GM21390 (cell line): ENCODE data around the gene NEK4.
"Not testable (repeated sequence)": the region's sequence is repeated elsewhere in the genome, so short reads cannot be mapped to it uniquely, and the experiment has no call there.

ENCODE experiments used
- ATAC-seq: cut with Tn5 transposase; IDR thresholded peaks from one replicate; pipeline ENCODE4 v1.9.1; 2021; ENCODE audit not compliant: unreplicated experiment

The NEK4 gene

GRCh38 chr3:52678265-52679198 lies 92.2 kb downstream of the NEK4 start:
- no peak for ATAC-seq

DNA sequence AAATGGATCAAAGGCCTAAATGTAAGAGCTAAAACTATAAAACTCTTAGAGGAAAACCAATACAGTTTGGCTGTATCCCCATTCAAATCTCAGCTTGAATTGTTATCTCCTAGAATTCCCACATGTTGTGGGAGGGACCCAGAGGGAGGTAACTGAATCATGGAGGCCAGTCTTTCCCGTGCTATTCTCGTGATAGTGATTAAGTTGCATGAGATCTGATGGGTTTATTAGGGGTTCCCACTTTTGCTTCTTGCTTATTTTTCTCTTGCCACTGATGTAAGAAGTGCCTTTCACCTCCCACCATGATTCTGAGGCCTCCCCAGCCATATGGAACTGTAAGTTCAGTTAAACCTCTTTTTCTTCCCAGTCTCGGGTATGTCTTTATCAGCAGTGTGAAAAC lies 94.5 kb downstream of the NEK4 start:
- ATAC-seq, result not testable (repeated sequence)

DNA sequence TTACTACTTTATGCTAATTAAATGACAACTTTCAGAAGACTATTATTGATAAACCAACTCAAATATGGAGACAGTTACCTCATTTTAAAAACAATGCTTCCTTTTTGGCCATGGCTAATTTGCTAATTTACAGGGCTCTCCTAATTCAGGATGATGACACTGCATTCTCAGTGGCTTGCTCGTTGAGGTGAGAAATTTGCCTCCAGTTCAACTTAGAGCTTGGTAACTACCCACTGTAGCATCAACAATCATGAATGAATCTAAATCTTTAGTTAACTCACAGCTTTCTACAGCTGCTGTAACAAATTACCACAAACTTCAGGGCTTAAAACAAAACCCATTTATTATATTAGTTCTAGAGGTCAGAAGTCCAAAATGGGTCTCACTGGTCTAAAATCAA lies 99.1 kb downstream of the NEK4 start:
- no peak for ATAC-seq

DNA sequence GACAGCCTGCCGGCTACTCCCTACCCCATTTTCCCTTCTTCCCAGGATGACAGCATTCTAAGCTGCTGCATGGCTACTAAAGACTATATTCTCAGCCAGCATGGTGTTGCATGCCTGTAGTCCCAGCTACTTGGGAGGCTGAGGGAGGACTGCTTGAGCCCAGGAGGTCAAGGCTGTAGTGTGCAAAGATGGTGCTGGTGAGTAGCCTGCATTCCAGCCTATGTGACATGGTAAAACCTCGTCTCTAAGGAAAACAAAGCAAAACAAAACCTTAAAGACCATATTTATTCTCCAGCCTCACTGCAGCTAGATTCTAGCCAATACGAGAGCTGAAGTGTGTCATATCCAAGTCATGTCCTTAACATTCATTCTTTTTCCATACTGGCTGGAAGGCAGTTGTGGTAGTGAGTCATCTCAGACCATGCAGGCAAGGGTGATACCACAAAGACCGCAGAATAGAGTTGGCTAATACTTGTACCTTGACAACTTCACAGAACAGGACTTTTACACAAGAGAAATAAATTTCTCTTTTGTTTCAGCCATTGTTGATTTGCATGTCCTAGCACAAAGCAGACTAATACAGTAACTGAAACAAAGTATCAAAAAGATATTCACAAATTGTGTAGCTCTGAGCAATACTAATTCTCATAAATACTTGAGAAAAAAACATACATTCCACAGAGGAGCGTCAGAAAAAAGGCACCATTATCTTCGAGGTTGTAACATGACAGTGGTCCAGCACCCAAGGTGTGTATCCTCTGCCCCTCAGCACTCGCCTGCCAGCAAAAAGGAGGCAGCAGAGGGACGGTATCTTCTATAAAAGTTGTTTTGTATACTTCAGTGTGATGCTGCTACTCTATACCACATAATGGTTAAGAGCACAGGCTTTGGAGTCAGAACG lies 99.9 kb downstream of the NEK4 start:
- ATAC-seq, result peak; percentile 83

- ATAC-seq, result no peak
Measured at GRCh38 chr3:52663098-52663497, 107.6 kb downstream of the NEK4 start.

DNA sequence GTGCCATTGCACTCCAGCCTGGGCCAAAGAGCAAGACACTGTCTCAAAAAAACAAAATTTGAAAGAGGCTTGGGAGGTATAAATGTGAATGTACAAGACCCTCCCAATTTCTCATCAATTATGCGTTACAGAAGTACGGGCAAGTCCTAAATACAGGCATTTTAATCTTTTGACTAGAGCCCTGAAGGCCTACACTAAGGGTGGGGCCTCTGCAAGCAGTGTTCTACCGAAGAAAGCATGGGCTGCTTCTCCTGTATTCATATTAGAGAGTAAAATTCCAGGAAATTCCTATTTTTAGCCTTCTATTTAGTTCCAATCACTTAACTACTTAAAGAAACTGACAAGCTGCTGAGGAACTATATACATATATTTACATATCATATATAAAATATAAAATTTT lies 110.7 kb downstream of the NEK4 start:
- ATAC-seq, result no peak
